GM12878 (cell line): Measurements from ENCODE around the gene ARHGEF3. TPM values are rescaled to one million over a fixed set of nuclear protein-coding genes. Genes with fewer than 3 reads are reported as not detected.

ENCODE experiments used
- BRCA1 ChIP-seq: IDR thresholded peaks from 2 replicates; pipeline ENCODE4 v1.6.1; 2011; ENCODE audit warnings: low read depth, low read length, improper control_type of control experiment
- FOXK2 ChIP-seq: fragments of 450-650 bp; IDR thresholded peaks from 2 replicates; pipeline ENCODE4 v1.6.1; 2017; ENCODE audit warnings: mild to moderate bottlenecking, moderate library complexity
- GABPA ChIP-seq: IDR thresholded peaks from 2 replicates; pipeline ENCODE4 v1.6.1; 2014; ENCODE audit warnings: antibody characterized with exemption, low read depth, mild to moderate bottlenecking, inconsistent platforms
- GATAD2B ChIP-seq: fragments of 450-650 bp; conservative IDR thresholded peaks from 2 replicates; pipeline ENCODE4 v1.6.1; 2017; ENCODE audit warnings: low read depth, mild to moderate bottlenecking, moderate library complexity
- IKZF2 ChIP-seq, 2 experiments: fragments of 450-650 bp; IDR thresholded peaks; 2 replicates each; pipeline ENCODE4 v1.6.1; 2017; ENCODE audit warnings: mild to moderate bottlenecking in 2 of 2, moderate library complexity in 2 of 2
- MYC ChIP-seq: IDR thresholded peaks from 2 replicates; pipeline ENCODE4 v1.6.1; 2011; ENCODE audit warnings: mild to moderate bottlenecking, low read length, moderate library complexity, inconsistent platforms; ENCODE audit not compliant: insufficient read depth, insufficient replicate concordance, insufficient read length, severe bottlenecking
- REST ChIP-seq: IDR thresholded peaks from 2 replicates; pipeline ENCODE4 v1.6.1; 2012; ENCODE audit warnings: mild to moderate bottlenecking, low read depth, low read length
- SMC3 ChIP-seq: IDR thresholded peaks from 2 replicates; pipeline ENCODE4 v1.6.1; 2011; ENCODE audit warnings: low read length, improper control_type of control experiment, borderline replicate concordance
- SP1 ChIP-seq: IDR thresholded peaks from one replicate; pipeline ENCODE4 v1.6.1; 2011; ENCODE audit warnings: low read depth, low read length
- SRF ChIP-seq, 2 experiments: IDR thresholded peaks; 2 replicates each; pipeline ENCODE4 v1.6.1; 2011; ENCODE audit warnings: low read depth in 2 of 2, low read length in 2 of 2, mild to moderate bottlenecking in 1 of 2, moderate library complexity in 1 of 2
- SUPT20H ChIP-seq: IDR thresholded peaks from 2 replicates; pipeline ENCODE4 v1.6.1; 2011; ENCODE audit warnings: low read depth, mild to moderate bottlenecking, low read length, moderate library complexity, borderline replicate concordance; ENCODE audit not compliant: control insufficient read depth
- YBX1 ChIP-seq: fragments of 450-650 bp; IDR thresholded peaks from 2 replicates; pipeline ENCODE4 v1.6.1; 2016; ENCODE audit warnings: antibody characterized with exemption
- polyA plus RNA-seq, 11 experiments: library from polyadenylated mRNA; depleted of rRNA in 4 of 11; unstranded in 6 of 11; stranded (reverse) in 5 of 11; fragments of >200 nt; fragmentation: Nextera tagmentation in 4 of 11; fragmentation: Illumina TruSeq in 1 of 11; extraction: Ambion mirVana in 4 of 11; extraction: Trizol in 1 of 11; gene quantifications; 1 replicate in 1 of 11; 2 replicates in 10 of 11; pipeline versions ENCODE4 v1.2.1 to v1.2.3, GENCODE V29; 2011 to 2016; ENCODE audit warnings: inconsistent platforms in 2 of 11, missing spikeins in 2 of 11, low read depth in 1 of 11
- total RNA-seq, 4 experiments: library from RNA; depleted of rRNA in 3 of 4; stranded (reverse); fragments of >200 nt in 3 of 4; fragmentation: Illumina TruSeq in 1 of 4; extraction: Trizol in 1 of 4; gene quantifications; 2 replicates each; pipeline versions ENCODE4 v1.2.1 to v1.2.3, GENCODE V29; 2013 to 2021
- TF ChIP-seq, protein P1 (sequence below): IDR thresholded peaks from 2 replicates; pipeline ENCODE4 v1.6.1; 2011; ENCODE audit warnings: mild to moderate bottlenecking, low read depth, low read length, moderate library complexity; ENCODE audit not compliant: insufficient replicate concordance
- TF ChIP-seq, protein P2 (sequence below): fragments of 450-650 bp; IDR thresholded peaks from 2 replicates; pipeline ENCODE4 v1.6.1; 2017; ENCODE audit warnings: mild to moderate bottlenecking
- TF ChIP-seq, protein P3 (sequence below): fragments of 150-350 bp; IDR thresholded peaks from 2 replicates; pipeline ENCODE4 v1.6.1; 2016; ENCODE audit warnings: low read depth, low read length
- TF ChIP-seq, protein P4 (sequence below): fragments of 450-650 bp; IDR thresholded peaks from 2 replicates; pipeline ENCODE4 v1.6.1; 2017; ENCODE audit warnings: mild to moderate bottlenecking, moderate library complexity

The ARHGEF3 gene
- total and polyA plus RNA-seq, 10 of the 15 experiments (the other 5 are each of a cell fraction or from before 2014, with no cell fraction given): 21.8 to 78.7 (median 56.2) TPM

DNA sequence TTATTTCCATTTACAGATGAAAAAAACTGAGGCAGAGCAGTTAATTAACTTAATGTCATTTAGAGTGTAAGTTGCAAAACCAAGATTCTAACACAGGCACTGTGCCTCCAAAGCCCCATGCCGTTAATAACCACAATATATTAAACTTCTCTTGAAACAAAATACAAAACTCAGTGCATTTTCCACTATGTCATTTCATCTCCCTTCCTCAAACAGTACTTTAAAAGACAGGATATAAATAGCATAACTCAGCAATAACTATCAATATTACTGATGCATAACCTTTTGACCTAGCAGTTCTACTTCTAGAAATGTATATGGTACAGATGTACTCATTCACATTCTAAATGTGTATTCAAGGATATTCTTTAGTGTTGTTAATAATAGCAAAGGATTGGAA lies 113.6 kb downstream of the ARHGEF3 start (continued):
- no peak for TF ChIP-seq MYC
- no peak for TF ChIP-seq SP1
- no peak for TF ChIP-seq GATAD2B
- peak in 1 of 2 experiments; percentile 20; a peak in 2 of 4 replicates for TF ChIP-seq IKZF2 (IDR thresholded peaks at IDR 0.05)
- TF ChIP-seq SUPT20H: no peak
- TF ChIP-seq BRCA1: no peak
- no peak for TF ChIP-seq SRF (IDR thresholded peaks at IDR 0.05; ENCODE audit: low read depth in 2 of 2, low read length in 2 of 2)
- TF ChIP-seq, protein P1, sequence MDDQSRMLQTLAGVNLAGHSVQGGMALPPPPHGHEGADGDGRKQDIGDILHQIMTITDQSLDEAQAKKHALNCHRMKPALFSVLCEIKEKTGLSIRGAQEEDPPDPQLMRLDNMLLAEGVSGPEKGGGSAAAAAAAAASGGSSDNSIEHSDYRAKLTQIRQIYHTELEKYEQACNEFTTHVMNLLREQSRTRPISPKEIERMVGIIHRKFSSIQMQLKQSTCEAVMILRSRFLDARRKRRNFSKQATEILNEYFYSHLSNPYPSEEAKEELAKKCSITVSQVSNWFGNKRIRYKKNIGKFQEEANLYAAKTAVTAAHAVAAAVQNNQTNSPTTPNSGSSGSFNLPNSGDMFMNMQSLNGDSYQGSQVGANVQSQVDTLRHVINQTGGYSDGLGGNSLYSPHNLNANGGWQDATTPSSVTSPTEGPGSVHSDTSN: no peak
- TF ChIP-seq FOXK2: no peak
- TF ChIP-seq, protein P2, sequence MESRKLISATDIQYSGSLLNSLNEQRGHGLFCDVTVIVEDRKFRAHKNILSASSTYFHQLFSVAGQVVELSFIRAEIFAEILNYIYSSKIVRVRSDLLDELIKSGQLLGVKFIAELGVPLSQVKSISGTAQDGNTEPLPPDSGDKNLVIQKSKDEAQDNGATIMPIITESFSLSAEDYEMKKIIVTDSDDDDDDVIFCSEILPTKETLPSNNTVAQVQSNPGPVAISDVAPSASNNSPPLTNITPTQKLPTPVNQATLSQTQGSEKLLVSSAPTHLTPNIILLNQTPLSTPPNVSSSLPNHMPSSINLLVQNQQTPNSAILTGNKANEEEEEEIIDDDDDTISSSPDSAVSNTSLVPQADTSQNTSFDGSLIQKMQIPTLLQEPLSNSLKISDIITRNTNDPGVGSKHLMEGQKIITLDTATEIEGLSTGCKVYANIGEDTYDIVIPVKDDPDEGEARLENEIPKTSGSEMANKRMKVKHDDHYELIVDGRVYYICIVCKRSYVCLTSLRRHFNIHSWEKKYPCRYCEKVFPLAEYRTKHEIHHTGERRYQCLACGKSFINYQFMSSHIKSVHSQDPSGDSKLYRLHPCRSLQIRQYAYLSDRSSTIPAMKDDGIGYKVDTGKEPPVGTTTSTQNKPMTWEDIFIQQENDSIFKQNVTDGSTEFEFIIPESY: no peak
- TF ChIP-seq, protein P3, sequence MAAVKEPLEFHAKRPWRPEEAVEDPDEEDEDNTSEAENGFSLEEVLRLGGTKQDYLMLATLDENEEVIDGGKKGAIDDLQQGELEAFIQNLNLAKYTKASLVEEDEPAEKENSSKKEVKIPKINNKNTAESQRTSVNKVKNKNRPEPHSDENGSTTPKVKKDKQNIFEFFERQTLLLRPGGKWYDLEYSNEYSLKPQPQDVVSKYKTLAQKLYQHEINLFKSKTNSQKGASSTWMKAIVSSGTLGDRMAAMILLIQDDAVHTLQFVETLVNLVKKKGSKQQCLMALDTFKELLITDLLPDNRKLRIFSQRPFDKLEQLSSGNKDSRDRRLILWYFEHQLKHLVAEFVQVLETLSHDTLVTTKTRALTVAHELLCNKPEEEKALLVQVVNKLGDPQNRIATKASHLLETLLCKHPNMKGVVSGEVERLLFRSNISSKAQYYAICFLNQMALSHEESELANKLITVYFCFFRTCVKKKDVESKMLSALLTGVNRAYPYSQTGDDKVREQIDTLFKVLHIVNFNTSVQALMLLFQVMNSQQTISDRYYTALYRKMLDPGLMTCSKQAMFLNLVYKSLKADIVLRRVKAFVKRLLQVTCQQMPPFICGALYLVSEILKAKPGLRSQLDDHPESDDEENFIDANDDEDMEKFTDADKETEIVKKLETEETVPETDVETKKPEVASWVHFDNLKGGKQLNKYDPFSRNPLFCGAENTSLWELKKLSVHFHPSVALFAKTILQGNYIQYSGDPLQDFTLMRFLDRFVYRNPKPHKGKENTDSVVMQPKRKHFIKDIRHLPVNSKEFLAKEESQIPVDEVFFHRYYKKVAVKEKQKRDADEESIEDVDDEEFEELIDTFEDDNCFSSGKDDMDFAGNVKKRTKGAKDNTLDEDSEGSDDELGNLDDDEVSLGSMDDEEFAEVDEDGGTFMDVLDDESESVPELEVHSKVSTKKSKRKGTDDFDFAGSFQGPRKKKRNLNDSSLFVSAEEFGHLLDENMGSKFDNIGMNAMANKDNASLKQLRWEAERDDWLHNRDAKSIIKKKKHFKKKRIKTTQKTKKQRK: no peak
- TF ChIP-seq REST: no peak
- TF ChIP-seq GABPA: no peak
- TF ChIP-seq YBX1: no peak
- TF ChIP-seq SMC3: no peak
- TF ChIP-seq, protein P4, sequence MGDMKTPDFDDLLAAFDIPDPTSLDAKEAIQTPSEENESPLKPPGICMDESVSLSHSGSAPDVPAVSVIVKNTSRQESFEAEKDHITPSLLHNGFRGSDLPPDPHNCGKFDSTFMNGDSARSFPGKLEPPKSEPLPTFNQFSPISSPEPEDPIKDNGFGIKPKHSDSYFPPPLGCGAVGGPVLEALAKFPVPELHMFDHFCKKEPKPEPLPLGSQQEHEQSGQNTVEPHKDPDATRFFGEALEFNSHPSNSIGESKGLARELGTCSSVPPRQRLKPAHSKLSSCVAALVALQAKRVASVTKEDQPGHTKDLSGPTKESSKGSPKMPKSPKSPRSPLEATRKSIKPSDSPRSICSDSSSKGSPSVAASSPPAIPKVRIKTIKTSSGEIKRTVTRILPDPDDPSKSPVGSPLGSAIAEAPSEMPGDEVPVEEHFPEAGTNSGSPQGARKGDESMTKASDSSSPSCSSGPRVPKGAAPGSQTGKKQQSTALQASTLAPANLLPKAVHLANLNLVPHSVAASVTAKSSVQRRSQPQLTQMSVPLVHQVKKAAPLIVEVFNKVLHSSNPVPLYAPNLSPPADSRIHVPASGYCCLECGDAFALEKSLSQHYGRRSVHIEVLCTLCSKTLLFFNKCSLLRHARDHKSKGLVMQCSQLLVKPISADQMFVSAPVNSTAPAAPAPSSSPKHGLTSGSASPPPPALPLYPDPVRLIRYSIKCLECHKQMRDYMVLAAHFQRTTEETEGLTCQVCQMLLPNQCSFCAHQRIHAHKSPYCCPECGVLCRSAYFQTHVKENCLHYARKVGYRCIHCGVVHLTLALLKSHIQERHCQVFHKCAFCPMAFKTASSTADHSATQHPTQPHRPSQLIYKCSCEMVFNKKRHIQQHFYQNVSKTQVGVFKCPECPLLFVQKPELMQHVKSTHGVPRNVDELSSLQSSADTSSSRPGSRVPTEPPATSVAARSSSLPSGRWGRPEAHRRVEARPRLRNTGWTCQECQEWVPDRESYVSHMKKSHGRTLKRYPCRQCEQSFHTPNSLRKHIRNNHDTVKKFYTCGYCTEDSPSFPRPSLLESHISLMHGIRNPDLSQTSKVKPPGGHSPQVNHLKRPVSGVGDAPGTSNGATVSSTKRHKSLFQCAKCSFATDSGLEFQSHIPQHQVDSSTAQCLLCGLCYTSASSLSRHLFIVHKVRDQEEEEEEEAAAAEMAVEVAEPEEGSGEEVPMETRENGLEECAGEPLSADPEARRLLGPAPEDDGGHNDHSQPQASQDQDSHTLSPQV: no peak
